ENCODE measurements around the gene CNTNAP1. TPM values are rescaled to one million over a fixed set of nuclear protein-coding genes. Genes with fewer than 3 reads are reported as not detected.

Gene CNTNAP1
- total and polyA plus RNA-seq, 9 of the 15 experiments (the other 6 are each of a cell fraction or from before 2014, with no cell fraction given) = 0.10 to 1.8 (median 0.62) TPM

GRCh38 chr17:42698736-42699414, 16.5 kb downstream of the CNTNAP1 start (continued):
- TF ChIP-seq MBD1 (CRISPR knock-in tag; IDR thresholded peaks at IDR 0.05) (no peak), HINFP (tag; conservative IDR thresholded peaks at IDR 0.05; ENCODE audit: low read depth) (no peak), GTF2A2 (tag; IDR thresholded peaks at IDR 0.05) (no peak), HBP1 (CRISPR knock-in tag; IDR thresholded peaks at IDR 0.05) (peak; percentile 97), CBFA2T3 (IDR thresholded peaks at IDR 0.05) (peak; percentile 100), ZNF407 (IDR thresholded peaks at IDR 0.05; ENCODE audit: low read depth) (no peak), NFIC (IDR thresholded peaks at IDR 0.05) (peak; percentile 99), TCF7 (IDR thresholded peaks at IDR 0.05; ENCODE audit: borderline replicate concordance) (peak; percentile 91), SMAD1 (IDR thresholded peaks at IDR 0.05; ENCODE audit: low read depth, low read length, partially characterized antibody) (peak; percentile 89), ZNF274 (IDR thresholded peaks at IDR 0.05; ENCODE audit: borderline replicate concordance, low read depth, low read length) (peak; percentile 90)
- TF ChIP-seq, protein P1, sequence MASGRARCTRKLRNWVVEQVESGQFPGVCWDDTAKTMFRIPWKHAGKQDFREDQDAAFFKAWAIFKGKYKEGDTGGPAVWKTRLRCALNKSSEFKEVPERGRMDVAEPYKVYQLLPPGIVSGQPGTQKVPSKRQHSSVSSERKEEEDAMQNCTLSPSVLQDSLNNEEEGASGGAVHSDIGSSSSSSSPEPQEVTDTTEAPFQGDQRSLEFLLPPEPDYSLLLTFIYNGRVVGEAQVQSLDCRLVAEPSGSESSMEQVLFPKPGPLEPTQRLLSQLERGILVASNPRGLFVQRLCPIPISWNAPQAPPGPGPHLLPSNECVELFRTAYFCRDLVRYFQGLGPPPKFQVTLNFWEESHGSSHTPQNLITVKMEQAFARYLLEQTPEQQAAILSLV (tag; IDR thresholded peaks at IDR 0.05) = no peak; the same call in 1 of the 2 replicates

All from K562 (cell line).